Renal pelvis (tissue), 12 donors: ENCODE results near the gene OXSM. TPM values are rescaled to one million over a fixed set of nuclear protein-coding genes. Genes with fewer than 3 reads are reported as not detected.
A peak's percentile ranks its signal among the peaks of the same experiment; 100 is the strongest.

Experiments used
- DNase-seq: peaks from one replicate; pipeline ENCODE4 v3.0.0-alpha.2; 2013
- long read RNA-seq, 16 experiments: transcript quantifications; one replicate each; lab custom pipeline, GENCODE V29; 2026
- polyA plus RNA-seq, 3 donors: library from polyadenylated mRNA; unstranded; fragments of 120-200 nt; gene quantifications; one replicate each; pipeline ENCODE4 v1.2.1, GENCODE V29; 2013; ENCODE audit not compliant: insufficient read length in 3 of 3

Gene OXSM
- 10 to 100 TPM; 20.2 to 25.5 (median 24.2) TPM for polyA plus RNA-seq
- long read RNA-seq, donor 1, transcript OXSM-201 (3 exons, 1,519 nt): major isoform, 5 of 6 reads
- long read RNA-seq, donor 1, partial matches to known transcripts: 0 of 6 reads
- long read RNA-seq, donor 1, other reads (novel, unspliced or antisense): 0 of 6 reads
- long read RNA-seq, donor 2, transcript OXSM-201 (3 exons, 1,519 nt): major isoform, 5 of 17 reads
- long read RNA-seq, donor 2, partial matches to known transcripts: 12 of 17 reads
- long read RNA-seq, donor 2, other reads (novel, unspliced or antisense): 0 of 17 reads
- long read RNA-seq, donor 3, partial matches to known transcripts: 5 of 7 reads
- long read RNA-seq, donor 3, other reads (novel, unspliced or antisense): 0 of 7 reads
- long read RNA-seq, donor 4, transcript OXSM-201 (3 exons, 1,519 nt): major isoform, 9 of 42 reads
- long read RNA-seq, donor 4, partial matches to known transcripts: 32 of 42 reads
- long read RNA-seq, donor 4, other reads (novel, unspliced or antisense): 0 of 42 reads
- long read RNA-seq, donor 5, transcript OXSM-201 (3 exons, 1,519 nt): major isoform, 6 of 16 reads
- long read RNA-seq, donor 5, partial matches to known transcripts: 9 of 16 reads
- long read RNA-seq, donor 5, other reads (novel, unspliced or antisense): 0 of 16 reads
- long read RNA-seq, donor 6, partial matches to known transcripts: 5 of 12 reads
- long read RNA-seq, donor 6, other reads (novel, unspliced or antisense): 0 of 12 reads
- long read RNA-seq, donor 7, transcript OXSM-201 (3 exons, 1,519 nt): major isoform, 5 of 23 reads
- long read RNA-seq, donor 7, partial matches to known transcripts: 17 of 23 reads
- long read RNA-seq, donor 7, other reads (novel, unspliced or antisense): 0 of 23 reads
- long read RNA-seq, donor 8, partial matches to known transcripts: 0 of 5 reads
- long read RNA-seq, donor 8, other reads (novel, unspliced or antisense): 0 of 5 reads
- long read RNA-seq, donor 9, partial matches to known transcripts: 11 of 17 reads
- long read RNA-seq, donor 9, other reads (novel, unspliced or antisense): 0 of 17 reads
- long read RNA-seq, donor 10, partial matches to known transcripts: 13 of 16 reads
- long read RNA-seq, donor 10, other reads (novel, unspliced or antisense): 0 of 16 reads
- long read RNA-seq, donor 11, partial matches to known transcripts: 6 of 10 reads
- long read RNA-seq, donor 11, other reads (novel, unspliced or antisense): 0 of 10 reads
- long read RNA-seq, donor 12, transcript OXSM-201 (3 exons, 1,519 nt): major isoform, 8 of 19 reads
- long read RNA-seq, donor 12, partial matches to known transcripts: 10 of 19 reads
- long read RNA-seq, donor 12, other reads (novel, unspliced or antisense): 0 of 19 reads
- long read RNA-seq, donor 13, partial matches to known transcripts: 5 of 8 reads
- long read RNA-seq, donor 13, other reads (novel, unspliced or antisense): 0 of 8 reads
- long read RNA-seq, donor 14: 0 reads
- long read RNA-seq, donor 15, transcript OXSM-201 (3 exons, 1,519 nt): major isoform, 7 of 26 reads
- long read RNA-seq, donor 15, partial matches to known transcripts: 16 of 26 reads
- long read RNA-seq, donor 15, other reads (novel, unspliced or antisense): 0 of 26 reads
- long read RNA-seq, donor 16, transcript OXSM-201 (3 exons, 1,519 nt): major isoform, 8 of 20 reads
- long read RNA-seq, donor 16, partial matches to known transcripts: 12 of 20 reads
- long read RNA-seq, donor 16, other reads (novel, unspliced or antisense): 0 of 20 reads

DNA sequence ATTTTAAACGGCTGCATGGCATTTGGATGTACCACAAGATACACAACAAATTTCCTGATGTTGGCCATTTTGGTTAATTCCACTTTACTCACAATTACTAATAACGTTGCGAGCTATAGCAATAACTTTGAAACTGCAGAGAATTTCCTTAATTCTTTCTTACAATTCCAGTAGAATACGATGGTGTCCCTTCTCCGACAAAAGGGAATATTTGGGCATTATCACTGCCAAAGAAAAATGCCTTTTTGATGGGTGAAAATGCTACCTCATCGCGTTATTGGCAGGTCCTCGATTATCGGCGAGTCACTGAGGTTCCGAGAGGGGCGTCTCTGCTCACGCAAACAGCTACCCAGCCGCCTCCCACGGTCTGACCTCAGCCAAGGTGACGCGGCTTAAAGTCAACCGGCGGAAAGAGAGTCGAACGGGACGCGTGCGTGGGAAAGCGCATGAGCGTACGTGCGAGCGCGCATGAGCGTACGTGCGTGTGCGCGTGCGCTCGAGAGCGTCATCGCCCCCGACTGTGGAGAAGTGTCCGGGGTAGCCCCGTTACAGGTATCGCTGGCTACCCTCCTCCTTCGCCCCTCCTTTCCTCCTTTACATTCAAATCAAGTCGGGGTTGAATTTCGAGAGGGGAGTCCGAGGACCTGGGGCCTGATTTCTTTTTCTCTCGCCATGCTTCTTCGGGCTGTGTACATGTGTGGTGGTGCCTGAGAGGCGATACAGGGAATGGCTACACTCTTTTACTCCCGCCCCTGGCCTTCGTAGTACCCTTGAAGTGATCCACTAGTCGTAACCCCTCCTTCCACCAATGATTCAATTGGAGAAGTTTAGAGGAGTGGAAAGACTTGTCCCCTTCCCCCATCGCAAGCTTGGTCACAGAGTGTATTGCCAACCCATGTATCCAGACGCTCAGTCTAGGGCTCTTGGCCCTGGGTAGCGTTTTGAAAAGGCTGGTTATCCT lies at the start of gene OXSM:
Gene OXSM (plus strand): TSS at position 495 of the 961 bp plus-strand sequence. CDS start 931 bp downstream, outside the sequence.
- peak; percentile 89 for DNase-seq

GRCh38 chr3:25744470-25744869 lies 45.4 kb upstream of the OXSM start:
- no peak for DNase-seq

GRCh38 chr3:25747033-25747432 lies 42.9 kb upstream of the OXSM start:
- no peak for DNase-seq

- DNase-seq: no peak
Observed at GRCh38 chr3:25748189-25748588, 41.7 kb upstream of the OXSM start.

- DNase-seq: no peak
Observed at GRCh38 chr3:25749031-25749581, 40.8 kb upstream of the OXSM start.

- no peak for DNase-seq
Observed at GRCh38 chr3:25751048-25751447, 38.8 kb upstream of the OXSM start.

GRCh38 chr3:25751725-25752124 lies 38.2 kb upstream of the OXSM start:
- no peak for DNase-seq

- DNase-seq: no peak
Observed at GRCh38 chr3:25768851-25769250, 21.0 kb upstream of the OXSM start.

- no peak for DNase-seq
Observed at GRCh38 chr3:25775936-25776335, 14.0 kb upstream of the OXSM start.

DNA sequence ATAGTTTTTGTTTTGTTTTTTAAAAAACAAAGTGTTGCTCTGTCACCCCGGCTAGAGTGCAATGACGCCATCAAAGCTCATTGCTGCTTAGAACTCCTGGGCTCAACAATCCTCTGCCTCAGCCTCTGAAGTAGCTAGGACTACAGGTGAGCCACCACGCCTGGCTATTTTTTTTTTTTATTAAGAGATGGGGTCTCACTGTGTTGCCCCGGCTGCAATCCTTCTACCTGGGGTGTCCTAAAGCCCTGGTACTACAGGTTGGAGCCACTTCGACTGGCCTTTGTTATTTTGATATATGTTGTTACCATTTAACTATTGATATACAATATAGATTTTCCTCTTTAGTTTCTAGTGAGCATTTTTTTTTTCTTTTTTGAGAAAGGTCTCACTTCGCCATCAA lies 9.3 kb upstream of the OXSM start:
- no peak for DNase-seq

DNA sequence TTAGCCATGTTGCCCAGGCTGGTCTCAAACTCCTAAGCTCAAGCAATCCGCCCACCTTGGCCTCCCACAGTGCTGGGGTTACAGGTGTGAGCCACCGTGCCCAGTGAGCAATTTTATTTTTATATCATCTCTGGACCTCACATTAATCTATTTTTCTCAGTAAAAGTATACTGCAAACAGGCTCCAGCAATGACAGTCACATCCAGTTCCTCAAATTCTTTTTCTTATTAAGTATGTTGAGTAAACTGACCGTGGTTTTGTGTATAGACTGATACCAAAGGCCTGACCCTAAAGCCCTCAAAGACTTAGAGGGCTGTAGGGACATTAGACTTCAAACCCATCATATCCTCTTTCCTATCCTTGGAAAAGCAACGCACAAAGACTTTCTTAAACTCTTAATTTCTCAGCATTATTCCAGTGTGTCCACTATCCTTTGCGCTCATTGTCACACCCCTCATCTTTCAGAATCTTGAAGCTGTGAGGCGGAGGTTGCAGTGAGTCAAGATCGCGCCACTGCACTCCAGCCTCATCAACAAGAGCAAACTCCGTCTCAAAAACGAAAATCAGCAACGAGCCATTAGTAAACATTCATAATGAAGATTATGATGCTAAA lies 8.6 kb upstream of the OXSM start:
- no peak for DNase-seq

- no peak for DNase-seq
Observed at GRCh38 chr3:25781758-25782594, 7.9 kb upstream of the OXSM start.

DNA sequence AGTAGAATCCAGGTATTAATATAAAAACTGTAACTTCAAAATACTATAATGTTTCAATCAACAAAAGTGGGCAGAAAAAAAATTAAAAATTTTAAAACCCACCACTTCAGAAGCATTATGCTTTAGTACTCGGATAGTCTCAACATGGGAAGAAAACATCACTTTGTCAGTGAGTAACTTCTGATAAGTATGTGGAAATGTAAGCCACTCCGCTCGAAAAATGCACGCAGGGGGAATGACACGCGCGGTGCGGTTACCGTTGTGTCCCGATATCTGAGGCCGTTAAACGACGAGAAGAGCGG lies 7.3 kb upstream of the OXSM start:
- no peak for DNase-seq

DNA sequence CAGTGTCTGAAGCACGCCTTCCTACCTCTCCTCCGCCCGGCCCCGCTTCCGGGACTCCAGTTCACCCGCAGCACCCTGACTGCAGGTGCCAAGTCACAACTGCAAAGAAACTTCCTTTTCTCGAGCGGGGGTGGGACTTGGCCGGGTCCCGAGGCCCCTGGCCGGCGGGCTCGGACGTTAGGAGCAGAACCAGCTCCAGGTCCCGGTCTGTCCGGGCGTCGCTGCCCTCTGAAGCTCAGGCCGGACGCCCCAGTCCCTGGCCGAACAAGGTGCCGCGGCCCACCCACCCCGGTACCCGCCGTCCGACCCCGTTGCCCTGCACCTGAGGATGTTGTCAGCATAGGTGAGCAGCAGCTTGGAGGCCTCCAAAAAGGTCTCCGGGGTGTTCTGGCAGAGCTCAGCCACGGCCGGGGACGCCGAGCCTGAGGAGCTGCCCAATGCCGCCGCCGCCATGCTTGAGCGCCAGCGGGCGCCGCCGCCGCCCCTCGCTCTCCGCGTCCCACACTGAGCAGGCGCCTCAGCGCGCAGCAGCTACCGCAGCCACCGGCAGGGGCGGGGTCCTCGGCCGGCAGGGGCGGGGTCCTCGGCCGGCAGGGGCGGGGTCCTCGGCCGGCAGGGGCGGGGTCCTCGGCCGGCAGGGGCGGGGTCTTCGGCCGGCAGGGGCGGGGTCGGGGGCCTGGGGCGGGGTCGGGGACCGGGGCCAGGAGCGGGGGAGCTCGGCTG lies 6.8 kb upstream of the OXSM start, which contains the start of gene NGLY1:
Gene NGLY1 (minus strand): TSS at position 506 of the 723 bp plus-strand sequence. CDS start 53 bp downstream, at position 453.
- DNase-seq: peak; percentile 82

GRCh38 chr3:25783661-25784512 lies 6.0 kb upstream of the OXSM start:
- peak; percentile 46 for DNase-seq

DNA sequence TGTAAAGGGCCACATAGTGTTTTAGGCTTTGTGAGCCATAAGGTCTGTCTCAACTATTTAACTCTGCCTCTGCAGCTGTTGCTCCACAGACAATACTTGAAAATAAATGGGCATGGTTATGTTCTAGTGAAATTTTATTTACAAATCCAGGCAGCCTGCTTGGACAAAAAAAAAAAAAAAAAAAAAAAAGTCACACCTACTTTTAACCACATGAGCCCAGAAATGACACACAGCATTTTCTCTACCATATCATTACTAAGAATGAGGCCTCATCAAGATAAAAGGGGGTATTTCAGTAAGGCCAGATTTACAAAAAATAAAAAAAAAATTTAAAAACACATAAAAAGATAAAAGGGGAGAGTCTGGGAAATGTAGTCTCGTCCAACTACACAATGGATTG lies 4.9 kb upstream of the OXSM start:
- DNase-seq: no peak
